Adrenal gland (tissue), 19 donors: ENCODE results near the gene PLPP2. TPM values are rescaled to one million over a fixed set of nuclear protein-coding genes. Genes with fewer than 3 reads are reported as not detected.

Experiments used
- DNase-seq, 7 donors: peaks; one replicate each; pipeline ENCODE4 v3.0.0-alpha.2; 2019 to 2020
- H3K27ac ChIP-seq, 5 donors: fragments of 200-600 bp; sonication (generic) in 4 of 5; 1 replicate in 3 of 5; 2 replicates in 2 of 5; pipeline versions ENCODE4 v1.5.1 to v1.8.0; 2016 to 2020; ENCODE audit warnings: mild to moderate bottlenecking in 1 of 5
- H3K27me3 ChIP-seq: fragments of 200-600 bp; 2 replicates; pipeline ENCODE4 v1.8.0; 2021
- H3K36me3 ChIP-seq, 2 donors: fragments of 200-600 bp; replicated peaks in 1 of 2; 1 replicate in 1 of 2; 2 replicates in 1 of 2; pipeline versions ENCODE4 v1.5.1 to v1.8.0; 2018 to 2022
- H3K4me1 ChIP-seq, 2 donors: fragments of 200-600 bp; replicated peaks in 1 of 2; 1 replicate in 1 of 2; 2 replicates in 1 of 2; pipeline versions ENCODE4 v1.5.1 to v1.8.0; 2018 to 2021
- H3K4me3 ChIP-seq, 4 donors: fragments of 200-600 bp; sonication (generic) in 3 of 4; one replicate each; pipeline ENCODE4 v1.5.1; 2016 to 2018
- H3K9me3 ChIP-seq, 3 donors: fragments of 200-600 bp; sonication (generic) in 1 of 3; replicated peaks in 1 of 3; 1 replicate in 2 of 3; 2 replicates in 1 of 3; pipeline versions ENCODE4 v1.5.1 to v1.8.0; 2016 to 2021
- CTCF ChIP-seq, 6 experiments: fragments of 450-650 bp in 4 of 6; fragments of 200-600 bp in 2 of 6; sonication (generic) in 1 of 6; IDR thresholded peaks; 1 replicate in 5 of 6; 2 replicates in 1 of 6; pipeline versions ENCODE4 v1.5.1 to v1.8.0; 2016 to 2021; ENCODE audit warnings: antibody characterized with exemption in 6 of 6, mild to moderate bottlenecking in 2 of 6, moderate library complexity in 1 of 6
- POLR2A ChIP-seq, 2 donors: fragments of 450-650 bp; IDR thresholded peaks; one replicate each; pipeline ENCODE4 v1.6.1; 2017; ENCODE audit warnings: antibody characterized with exemption in 2 of 2, mild to moderate bottlenecking in 2 of 2, moderate library complexity in 1 of 2
- WGBS, 4 donors: extraction: QIAGEN DNeasy Blood & Tissue Kit in 2 of 4; methylation state at CpG; one replicate each; pipeline versions ENCODE4 v1.1.5 to v1.1.7; 2013 to 2017; 5-methylcytosine and 5-hydroxymethylcytosine counted together
- intact Hi-C, 2 donors: fragments of 100-400 bp; cut with DNase I; formaldehyde crosslinking; loops; one replicate each; pipeline versions ENCODE4 v1.14.1 to v1.15.0; 2022 to 2023
- long read RNA-seq, 10 donors: library from polyadenylated mRNA in 3 of 10; unstranded in 2 of 10; stranded (forward) in 1 of 10; transcript quantifications; one replicate each; pipeline ENCODE4 v2.0.0 and lab custom pipeline, GENCODE V29; 2021 to 2026
- polyA plus RNA-seq, 3 donors: library from polyadenylated mRNA; stranded (reverse); fragments of 200-250 nt in 2 of 3; fragments of 350-450 nt in 1 of 3; fragmentation: Illumina TruSeq in 1 of 3; extraction: RNeasy Lipid Tissue Mini Kit (QIAGEN cat#74804) in 1 of 3; gene quantifications; one replicate each; pipeline ENCODE4 v1.2.3, GENCODE V29; 2013 to 2014
- total RNA-seq, 9 donors: library from RNA; depleted of rRNA in 4 of 9; stranded (reverse); fragments of >200 nt in 4 of 9; fragments of 120-200 nt in 1 of 9; fragmentation: NEBNext Ultra II Directional in 1 of 9; extraction: Animal tissue kit (Norgen Biotek cat#: 25700) in 1 of 9; gene quantifications; one replicate each; pipeline versions ENCODE4 v1.1.0 to v1.2.4, GENCODE V29; 2013 to 2023
- donor health status: healthy with polysubstance abuse.
- donor health status: Bipolar disorder and iron deficiency.
- donor health status: DM: yes; HTN: yes; CAD: no.
- donor health status: DM: no; HTN: no; CAD: no.
- donor health status: DM: no; HTN: no; CAD: no.
- donor health status: DM: yes; HTN: yes; CAD: no.

The PLPP2 gene
- total RNA-seq (100 to 1,000 TPM in 1 of 9 donors, 10 to 100 TPM in 2, 1 to 10 TPM in 5, under 1 TPM in 1; 0.89 to 272 (median 6.7) TPM), polyA plus RNA-seq (1 to 10 TPM in 1 of 3 donors, under 1 TPM in 2; 0.33 to 8.9 (median 0.88) TPM)
- long read RNA-seq, donor 1 = 0 reads
- long read RNA-seq, donor 2 = 0 reads
- long read RNA-seq, donor 3 = 0 reads
- long read RNA-seq, donor 4, partial matches to known transcripts = 0 of 3 reads
- long read RNA-seq, donor 4, other reads (novel, unspliced or antisense) = 0 of 3 reads
- long read RNA-seq, donor 5, transcript PLPP2-203 (6 exons, 1,383 nt) = major isoform, 21 of 23 reads
- long read RNA-seq, donor 5, partial matches to known transcripts = 2 of 23 reads
- long read RNA-seq, donor 5, other reads (novel, unspliced or antisense) = 0 of 23 reads
- long read RNA-seq, donor 6, partial matches to known transcripts = 1 of 3 reads
- long read RNA-seq, donor 6, other reads (novel, unspliced or antisense) = 0 of 3 reads
- long read RNA-seq, donor 7, partial matches to known transcripts = 0 of 2 reads
- long read RNA-seq, donor 7, other reads (novel, unspliced or antisense) = 0 of 2 reads
- long read RNA-seq, donor 8 = 0 reads
- long read RNA-seq, donor 9 = 0 reads
- long read RNA-seq, donor 10 = 0 reads

GRCh38 chr19:291006-291521 is at the start of gene PLPP2:
PLPP2 (minus strand) TSS chr19:291403; CDS start chr19:291336, 67 bp downstream.
- peaks cover 21% of the 10 kb centered on the region for H3K27me3 ChIP-seq
- TF ChIP-seq CTCF (IDR thresholded peaks at IDR 0.05) (no peak), POLR2A (IDR thresholded peaks at IDR 0.05) (no peak)
- peaks cover 11 to 19% of the 10 kb centered on the region in 2 donors for H3K4me1 ChIP-seq
- intact Hi-C loops = no loop called here
- no peaks in the 10 kb centered on the region for H3K36me3 ChIP-seq
- H3K9me3 ChIP-seq = no peaks in the 10 kb centered on the region
- H3K27ac ChIP-seq = peak within 1 kb of the TSS in 3 of 5 donors; percentile 19 to 90 (median 30)
- 0 to 3% (median 1%) methylated on average over 3 to 57 of the region's 60 CpGs; no CpG with 5 or more reads in 1 of the 4 donors for WGBS, 4 donors
- peak within 1 kb of the TSS in 1 of 4 donors; percentile 66 for H3K4me3 ChIP-seq
- DNase-seq = peak in 1 of 7 donors; percentile 58

- no peaks in the 10 kb centered on the region for H3K9me3 ChIP-seq
- no peaks in the 10 kb centered on the region for H3K27me3 ChIP-seq
- 84 to 93% (median 87%) methylated on average over 8 to 15 of the region's 15 CpGs for WGBS, 4 donors
- no peak overlapping the region for H3K4me3 ChIP-seq
- peak overlapping the region in 1 of 5 donors; percentile 5 for H3K27ac ChIP-seq
- H3K36me3 ChIP-seq = no peaks in the 10 kb centered on the region
- DNase-seq = no peak
- H3K4me1 ChIP-seq = peaks cover 14 to 34% of the 10 kb centered on the region in 2 donors
- no peak for TF ChIP-seq POLR2A (IDR thresholded peaks at IDR 0.05)
- no peak for TF ChIP-seq CTCF (IDR thresholded peaks at IDR 0.05)
- intact Hi-C loops = loop anchor here in 1 of 2 donors (10.0 kb wide), 1 partner anchor 154 kb away; the partner anchor contains the start of gene MADCAM1
Observed at GRCh38 chr19:340620-341385, 49.6 kb upstream of the PLPP2 start.

GRCh38 chr19:339262-339887 is 48.2 kb upstream of the PLPP2 start:
- 74 to 81% (median 77%) methylated on average over 10 of the region's 10 CpGs for WGBS, 4 donors
- Histone ChIP-seq H3K36me3 (peaks cover 0 to 10% of the 10 kb centered on the region in 2 donors), H3K27me3 (no peaks in the 10 kb centered on the region), H3K27ac (peak overlapping the region in 1 of 5 donors; percentile 8), H3K4me1 (peaks cover 14 to 34% of the 10 kb centered on the region in 2 donors), H3K9me3 (no peaks in the 10 kb centered on the region), H3K4me3 (no peak overlapping the region)
- TF ChIP-seq POLR2A (IDR thresholded peaks at IDR 0.05) (no peak), CTCF (IDR thresholded peaks at IDR 0.05) (no peak)
- peak in 1 of 7 donors; percentile 46 for DNase-seq
- intact Hi-C loops = no loop called here
